A549 treated with AZD9567 at 1 μM for 4 hours (cell line): Measurements from ENCODE around the gene VDAC2. TPM values are rescaled to one million over a fixed set of nuclear protein-coding genes. Genes with fewer than 3 reads are reported as not detected.

ENCODE experiments used
- total RNA-seq: library from RNA; stranded (reverse); fragments of 200-300 nt; extraction: Qiagen RNA extraction; gene quantifications from 5 replicates; pipeline ENCODE4 v1.2.3, GENCODE V29; 2022; ENCODE audit not compliant: insufficient read depth

Gene VDAC2
- 290 to 393 TPM (median 303 TPM) in 5 replicates for total RNA-seq

GRCh38 chr10:75210282-75211006 is at the start of gene VDAC2:
Gene VDAC2 (plus strand): TSS chr10:75210796. CDS start chr10:75211159, 363 bp downstream.

GRCh38 chr10:75235375-75236177 is 25.0 kb downstream of the VDAC2 start, which contains the start of gene COMTD1:
Gene COMTD1 (minus strand): TSS chr10:75235957. CDS start chr10:75235928, 29 bp downstream.

Other genes starting within 250 kb of the VDAC2 start
- gene SAMD8, start 99.1 kb upstream of the VDAC2 start, total RNA-seq: 9.4 to 14.6 TPM (median 12.8 TPM) in 5 replicates
- 20.6 to 58.0 TPM (median 53.9 TPM) in 5 replicates for gene COMTD1, start 25.2 kb downstream of the VDAC2 start, total RNA-seq
- gene ZNF503, start 191.0 kb downstream of the VDAC2 start, total RNA-seq: 6.2 to 9.9 TPM (median 9.2 TPM) in 5 replicates
- 2.2 to 6.4 TPM (median 4.8 TPM) in 5 replicates for gene LRMDA, start 220.8 kb downstream of the VDAC2 start, total RNA-seq